ENCODE results near the gene KCND3.
A peak's percentile ranks its signal among the peaks of the same experiment; 100 is the strongest.

The KCND3 gene

GRCh38 chr1:111737216-111738132 is 252.0 kb downstream of the KCND3 start:
- no peak for DNase-seq

GRCh38 chr1:111736548-111737215 is 252.8 kb downstream of the KCND3 start:
- DNase-seq: peak; percentile 41

DNA sequence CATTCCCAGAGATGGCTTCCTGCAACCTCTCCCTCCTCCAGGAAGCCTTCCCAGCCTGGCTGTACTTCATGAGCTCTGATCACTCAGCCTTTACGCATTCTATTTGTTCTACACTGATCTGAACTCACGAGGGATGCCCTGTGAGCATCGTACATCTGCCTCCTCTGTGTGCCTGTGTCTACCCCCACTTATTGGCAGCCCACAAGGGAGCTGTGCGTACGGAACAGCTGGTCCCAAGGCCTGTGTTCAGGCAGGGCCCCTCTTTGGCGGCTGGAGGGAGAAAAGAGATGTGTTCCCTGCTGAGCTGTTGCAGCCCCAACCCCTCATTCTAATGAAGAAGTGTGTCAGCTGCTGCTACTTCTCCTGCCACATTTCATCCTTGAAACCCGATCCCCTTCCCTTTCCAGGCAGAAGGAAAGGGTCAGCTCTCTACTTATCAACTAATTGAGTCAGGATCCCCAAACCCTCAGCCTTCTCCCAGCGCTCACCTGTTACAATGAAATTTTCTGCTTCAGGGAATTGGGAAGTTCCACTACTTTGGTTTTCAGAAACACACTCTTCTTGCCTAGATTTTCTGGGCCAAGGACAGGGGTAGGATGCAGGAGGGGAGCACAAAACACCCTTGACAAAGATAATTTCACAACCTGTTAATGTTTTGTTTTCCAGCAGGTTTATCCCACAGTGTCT is 253.5 kb downstream of the KCND3 start:
- DNase-seq: peak; percentile 96

- no peak for DNase-seq
Observed at GRCh38 chr1:111735321-111735720, 254.1 kb downstream of the KCND3 start.

GRCh38 chr1:111734856-111735255 is 254.6 kb downstream of the KCND3 start:
- DNase-seq: no peak

- DNase-seq: no peak
Observed at GRCh38 chr1:111734426-111734825, 255.0 kb downstream of the KCND3 start.

DNA sequence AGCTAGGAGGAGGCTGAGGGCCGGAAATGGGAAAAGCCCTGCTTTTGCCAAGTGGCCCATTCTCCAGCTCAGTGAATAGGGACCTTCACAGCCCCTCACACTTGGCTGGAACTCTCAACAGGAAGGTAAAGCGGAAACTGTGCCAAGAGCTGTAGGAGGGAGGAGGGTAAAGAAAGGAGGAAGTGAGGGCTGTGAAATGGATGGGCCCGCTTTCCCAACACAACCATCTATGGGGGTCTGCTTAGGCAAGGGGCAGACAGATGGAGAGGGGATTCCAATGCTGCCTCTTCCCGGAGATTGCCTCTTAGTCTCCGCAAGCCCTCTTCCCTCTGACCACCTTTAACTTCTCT is 255.5 kb downstream of the KCND3 start:
- no peak for DNase-seq

DNA sequence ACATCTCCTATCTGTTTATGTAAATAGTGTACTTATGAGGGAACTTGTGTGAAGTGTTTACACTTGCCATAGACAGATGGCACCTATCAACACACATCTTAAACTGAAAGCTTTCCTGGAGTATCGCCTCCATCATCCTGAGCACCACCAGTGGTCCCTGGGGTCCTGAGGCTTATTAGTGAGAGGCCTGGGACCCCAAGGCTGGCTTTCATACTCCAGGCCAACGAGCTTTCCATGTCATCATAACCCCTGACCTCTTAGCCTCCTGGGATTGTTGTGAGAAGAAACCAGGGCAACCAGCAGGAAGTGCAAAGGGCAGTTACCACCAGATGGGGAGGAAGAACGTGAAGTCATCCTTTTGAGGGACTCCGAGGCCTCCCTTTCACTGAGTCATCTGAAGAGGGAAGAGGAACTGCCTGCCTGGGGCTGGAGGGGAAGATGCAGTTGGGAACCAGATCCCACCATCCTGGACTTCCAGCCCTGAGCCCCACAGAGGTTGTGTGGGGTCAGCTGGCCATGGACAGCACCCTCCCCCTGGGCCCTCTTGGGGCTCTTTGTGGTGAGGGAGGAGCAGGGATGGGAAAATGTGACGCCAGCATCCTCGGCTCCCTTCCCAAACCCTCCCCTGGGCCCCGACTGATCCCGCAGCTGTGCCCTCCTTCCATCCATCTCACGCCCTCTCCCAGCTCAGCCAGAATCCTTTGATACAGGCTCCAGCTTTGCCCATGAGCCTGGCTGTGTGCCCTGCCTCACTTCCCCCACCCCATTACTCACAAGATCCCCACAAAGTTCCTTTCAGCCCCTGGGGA is 256.1 kb downstream of the KCND3 start:
- DNase-seq: peak; percentile 46

DNA sequence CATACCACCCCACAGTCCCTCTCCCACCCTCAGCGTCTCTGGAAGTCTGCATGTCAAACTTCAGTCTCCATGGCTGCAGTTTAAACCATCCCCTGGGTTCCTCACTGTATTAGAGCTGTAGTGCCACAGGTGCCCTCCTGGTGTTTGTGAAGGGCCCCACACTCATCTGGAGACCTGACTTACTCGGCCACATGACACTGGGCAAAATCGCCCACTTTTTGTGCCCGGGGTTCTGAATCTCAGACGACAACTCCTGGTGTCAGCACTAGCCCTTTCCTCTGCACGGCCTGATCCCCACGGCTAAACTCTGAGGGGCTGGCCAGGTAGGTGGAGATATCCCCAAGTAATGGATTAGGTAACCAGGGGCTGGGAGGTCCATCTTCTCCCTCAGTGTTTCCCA is 256.8 kb downstream of the KCND3 start:
- DNase-seq: no peak

DNA sequence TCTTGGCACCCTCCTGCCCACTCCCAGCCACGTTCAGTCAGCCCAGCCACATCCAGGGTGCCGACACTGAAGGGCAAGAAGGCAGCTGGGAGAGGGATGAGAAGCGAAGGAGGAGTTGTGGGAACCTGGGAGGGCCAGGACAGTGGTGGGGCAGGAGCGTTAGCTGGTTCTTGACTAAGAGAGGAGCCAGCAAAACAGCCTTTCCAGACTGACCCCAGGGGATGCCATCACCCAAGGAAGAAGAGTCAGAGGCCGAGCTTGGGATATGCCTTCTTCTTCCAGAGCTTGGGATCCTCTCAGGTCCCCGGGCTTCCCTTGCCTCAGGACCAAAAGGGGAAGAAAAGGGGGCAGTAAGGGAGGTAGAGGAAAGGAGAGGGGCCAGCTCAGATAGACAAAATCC is 257.5 kb downstream of the KCND3 start:
- DNase-seq: no peak

DNA sequence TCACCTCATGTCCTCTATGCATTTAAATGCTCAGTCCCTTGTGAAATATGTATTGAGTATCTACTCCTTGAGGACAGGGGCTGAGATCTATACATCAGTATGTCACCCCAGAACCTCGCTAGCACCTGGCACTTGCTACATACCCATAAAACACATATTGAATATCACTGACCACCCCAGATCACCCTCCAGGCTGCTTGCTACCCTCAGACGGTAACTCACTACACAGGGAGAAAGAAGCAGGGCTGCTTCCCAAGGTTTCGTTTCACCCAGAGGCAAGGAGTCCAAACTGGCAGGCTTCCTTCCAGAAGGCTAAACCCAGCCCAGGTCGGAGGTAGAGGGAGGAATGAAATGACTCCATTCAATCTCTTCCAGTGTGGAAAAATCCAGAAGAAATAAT is 258.8 kb downstream of the KCND3 start:
- DNase-seq: no peak

GRCh38 chr1:111729946-111730681 is 259.4 kb downstream of the KCND3 start:
- no peak for DNase-seq

GRCh38 chr1:111729271-111729921 is 260.1 kb downstream of the KCND3 start:
- peak; percentile 94 for DNase-seq

- DNase-seq: no peak
Observed at GRCh38 chr1:111727056-111727455, 262.4 kb downstream of the KCND3 start.

DNA sequence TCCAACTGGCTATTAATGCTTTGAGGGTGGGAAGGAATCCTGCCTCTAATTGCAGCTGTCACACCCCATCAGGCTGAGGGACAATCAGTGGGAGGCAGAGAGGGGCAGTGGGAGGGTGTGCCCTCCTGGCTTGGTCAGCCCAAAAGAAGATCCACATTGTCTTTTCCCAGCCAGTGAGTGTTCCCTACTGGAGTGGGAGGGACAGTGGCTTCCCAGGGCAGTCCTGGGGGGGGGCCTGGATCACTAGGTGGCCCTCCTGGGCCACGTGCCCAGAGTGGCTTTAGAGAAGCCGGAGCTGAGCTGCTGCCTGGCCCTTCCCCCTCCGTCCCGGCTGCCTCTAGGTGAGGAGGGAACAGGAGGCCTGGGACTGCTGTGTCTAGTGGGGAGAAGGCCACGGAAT is 264.3 kb downstream of the KCND3 start:
- DNase-seq: peak; percentile 9

GRCh38 chr1:111723871-111724270 is 265.6 kb downstream of the KCND3 start:
- DNase-seq: no peak

DNA sequence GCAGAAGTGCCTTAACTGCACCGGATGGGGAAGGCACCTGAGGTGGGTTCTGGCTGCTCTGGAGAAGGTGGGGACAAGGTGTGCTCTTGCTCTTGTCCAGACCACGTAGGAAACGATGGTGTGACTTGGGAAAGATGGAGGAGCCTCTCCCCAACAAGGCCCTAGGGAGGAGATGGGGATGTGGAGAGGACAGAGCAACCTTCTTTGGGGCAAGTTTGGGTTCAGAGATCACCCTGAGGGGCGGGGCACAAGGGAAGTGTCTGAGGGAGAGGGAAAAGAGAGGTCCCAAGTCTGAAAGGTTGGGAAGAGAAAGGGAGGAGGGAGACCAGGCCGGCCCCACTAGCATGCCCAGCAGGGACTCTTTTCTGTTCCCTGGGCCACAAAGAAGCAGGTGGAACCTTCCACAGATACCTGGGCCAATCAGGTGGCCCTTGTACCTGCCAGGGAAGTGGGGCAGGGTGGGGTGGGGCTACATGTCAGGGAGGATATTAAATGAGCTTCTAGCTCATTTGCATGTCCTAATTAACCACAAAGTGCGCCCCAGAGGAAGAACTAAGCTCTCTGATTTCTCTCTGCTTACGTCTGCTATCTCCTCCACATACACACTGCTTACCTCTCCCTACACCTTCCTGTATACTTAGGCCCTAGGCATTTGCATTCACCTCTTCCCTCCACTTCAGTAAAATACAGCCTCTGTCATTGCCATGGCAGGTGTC is 266.2 kb downstream of the KCND3 start:
- DNase-seq: no peak

- no peak for DNase-seq
Observed at GRCh38 chr1:111720977-111721786, 268.3 kb downstream of the KCND3 start.

Measured in DMS 273 treated with DMSO at 0.1 percent for 48 hours (cell line).